ENCODE results near the gene PEAR1.

Gene PEAR1

GRCh38 chr1:156901966-156902915 lies 8.7 kb downstream of the PEAR1 start:
- DNase-seq, result no peak

- DNase-seq, result no peak
These were observed 10.0 kb downstream of the PEAR1 start for GRCh38 chr1:156903328-156904091.

- DNase-seq, result no peak
These were observed 10.9 kb downstream of the PEAR1 start for GRCh38 chr1:156904187-156904959.

GRCh38 chr1:156905176-156905575 lies 11.7 kb downstream of the PEAR1 start:
- DNase-seq, result no peak

- DNase-seq, result no peak
These were observed 12.1 kb downstream of the PEAR1 start for GRCh38 chr1:156905651-156906050.

GRCh38 chr1:156906206-156906906 lies 12.8 kb downstream of the PEAR1 start:
- no peak for DNase-seq

GRCh38 chr1:156908541-156908940 lies 15.0 kb downstream of the PEAR1 start:
- DNase-seq, result no peak

GRCh38 chr1:156908955-156909354 lies 15.4 kb downstream of the PEAR1 start:
- no peak for DNase-seq

- DNase-seq, result no peak
These were observed 16.2 kb downstream of the PEAR1 start for GRCh38 chr1:156909671-156910070.

- peak; percentile 46 for DNase-seq
These were observed 16.8 kb downstream of the PEAR1 start for GRCh38 chr1:156910309-156910782.

- DNase-seq, result no peak
These were observed 18.2 kb downstream of the PEAR1 start for GRCh38 chr1:156911577-156912298.

GRCh38 chr1:156912310-156912709 lies 18.8 kb downstream of the PEAR1 start:
- no peak for DNase-seq

- no peak for DNase-seq
These were observed 19.6 kb downstream of the PEAR1 start for GRCh38 chr1:156912861-156913808.

GRCh38 chr1:156913809-156914387 lies 20.4 kb downstream of the PEAR1 start:
- no peak for DNase-seq

- DNase-seq, result no peak
These were observed 20.9 kb downstream of the PEAR1 start for GRCh38 chr1:156914440-156914856.

GRCh38 chr1:156920233-156921052 lies 26.9 kb downstream of the PEAR1 start, which contains the start of gene LRRC71:
LRRC71 (plus strand) TSS chr1:156920632; CDS start chr1:156920804, 172 bp downstream.
- DNase-seq, result peak; percentile 77

- DNase-seq, result no peak
These were observed 27.6 kb downstream of the PEAR1 start for GRCh38 chr1:156921053-156921529.

GRCh38 chr1:156922986-156923669 lies 29.6 kb downstream of the PEAR1 start:
- no peak for DNase-seq
